Suprapubic skin (tissue), 4 donors: ENCODE measurements around the gene HIBADH.

Experiments
- CTCF ChIP-seq, 2 donors: fragments of 200-600 bp in 1 of 2; fragments of 450-650 bp in 1 of 2; sonication (generic) in 1 of 2; IDR thresholded peaks; one replicate each; pipeline ENCODE4 v1.5.1; 2016 to 2019; ENCODE audit warnings: antibody characterized with exemption in 2 of 2, mild to moderate bottlenecking in 1 of 2, moderate library complexity in 1 of 2
- EP300 ChIP-seq: sonication (generic); formaldehyde crosslinking; IDR thresholded peaks from one replicate; pipeline ENCODE4 v1.6.1; 2017; ENCODE audit warnings: antibody characterized with exemption
- POLR2A ChIP-seq, 2 donors: fragments of 450-650 bp; IDR thresholded peaks; one replicate each; pipeline ENCODE4 v1.6.1; 2017; ENCODE audit warnings: antibody characterized with exemption in 2 of 2, mild to moderate bottlenecking in 2 of 2, moderate library complexity in 2 of 2
- POLR2AphosphoS5 ChIP-seq, 3 donors: sonication (generic); formaldehyde crosslinking; IDR thresholded peaks; one replicate each; pipeline ENCODE4 v1.6.1; 2017; ENCODE audit warnings: antibody characterized with exemption in 3 of 3

GRCh38 chr7:27587429-27587828 lies 75.3 kb downstream of the HIBADH start:
- TF ChIP-seq CTCF (IDR thresholded peaks at IDR 0.05) (no peak), POLR2AphosphoS5 (IDR thresholded peaks at IDR 0.05) (no peak), EP300 (no peak), POLR2A (IDR thresholded peaks at IDR 0.05) (no peak)
